Peyer's patch (tissue), 4 donors: Measurements from ENCODE around the gene BDNF.

ENCODE experiments used
- POLR2A ChIP-seq, 2 donors: fragments of 450-650 bp; IDR thresholded peaks; one replicate each; pipeline ENCODE4 v1.5.1; 2017; ENCODE audit warnings: antibody characterized with exemption in 2 of 2, mild to moderate bottlenecking in 2 of 2, moderate library complexity in 2 of 2
- TF ChIP-seq, protein P1 (sequence below), 6 experiments: fragments of 450-650 bp in 4 of 6; fragments of 200-600 bp in 2 of 6; sonication (generic) in 1 of 6; IDR thresholded peaks; one replicate each; pipeline ENCODE4 v1.5.1; 2017 to 2019; ENCODE audit warnings: antibody characterized with exemption in 6 of 6, mild to moderate bottlenecking in 3 of 6, moderate library complexity in 1 of 6

DNA sequence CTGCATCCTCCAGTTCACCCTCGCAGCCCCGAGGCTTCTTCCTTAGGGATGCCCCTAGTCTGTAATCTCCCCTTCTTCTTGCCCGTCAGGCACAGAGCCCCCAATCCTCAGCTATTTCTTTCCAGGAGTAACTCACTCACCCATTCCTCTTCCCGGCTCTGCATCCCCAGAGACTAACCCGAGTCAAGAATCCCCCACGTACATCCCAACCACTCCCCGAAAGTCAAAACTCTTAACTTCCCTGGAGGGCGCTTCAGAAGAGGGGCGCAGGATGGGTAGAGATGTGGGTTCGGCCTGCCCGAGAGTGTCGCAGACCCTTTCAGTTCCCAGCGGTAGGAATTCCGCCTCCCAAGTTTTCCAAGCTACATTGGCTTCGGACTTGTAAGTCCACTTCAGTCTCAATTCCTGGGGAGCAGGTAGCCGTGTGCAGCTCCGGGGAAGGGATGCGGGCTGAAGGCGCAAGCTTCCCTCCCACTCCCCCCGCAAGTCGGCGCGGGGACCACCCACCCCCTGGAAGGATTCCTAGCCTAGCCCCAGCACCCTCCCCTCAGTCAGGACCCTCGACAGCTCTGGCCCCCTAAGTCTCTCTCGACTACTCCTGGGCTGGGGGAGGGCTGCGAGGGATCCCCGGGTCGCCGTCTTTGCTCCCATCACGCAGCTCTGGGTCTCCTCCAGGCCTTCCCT, 871 bp downstream of the BDNF start:
- TF ChIP-seq, protein P1, sequence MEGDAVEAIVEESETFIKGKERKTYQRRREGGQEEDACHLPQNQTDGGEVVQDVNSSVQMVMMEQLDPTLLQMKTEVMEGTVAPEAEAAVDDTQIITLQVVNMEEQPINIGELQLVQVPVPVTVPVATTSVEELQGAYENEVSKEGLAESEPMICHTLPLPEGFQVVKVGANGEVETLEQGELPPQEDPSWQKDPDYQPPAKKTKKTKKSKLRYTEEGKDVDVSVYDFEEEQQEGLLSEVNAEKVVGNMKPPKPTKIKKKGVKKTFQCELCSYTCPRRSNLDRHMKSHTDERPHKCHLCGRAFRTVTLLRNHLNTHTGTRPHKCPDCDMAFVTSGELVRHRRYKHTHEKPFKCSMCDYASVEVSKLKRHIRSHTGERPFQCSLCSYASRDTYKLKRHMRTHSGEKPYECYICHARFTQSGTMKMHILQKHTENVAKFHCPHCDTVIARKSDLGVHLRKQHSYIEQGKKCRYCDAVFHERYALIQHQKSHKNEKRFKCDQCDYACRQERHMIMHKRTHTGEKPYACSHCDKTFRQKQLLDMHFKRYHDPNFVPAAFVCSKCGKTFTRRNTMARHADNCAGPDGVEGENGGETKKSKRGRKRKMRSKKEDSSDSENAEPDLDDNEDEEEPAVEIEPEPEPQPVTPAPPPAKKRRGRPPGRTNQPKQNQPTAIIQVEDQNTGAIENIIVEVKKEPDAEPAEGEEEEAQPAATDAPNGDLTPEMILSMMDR (IDR thresholded peaks at IDR 0.05) = no peak
- TF ChIP-seq POLR2A (IDR thresholded peaks at IDR 0.05) = no peak
